Kidney tubule cell (primary cell): ENCODE results near the gene TMPRSS3.
"Not testable (repeated sequence)": the region's sequence is repeated elsewhere in the genome, so short reads cannot be mapped to it uniquely, and the experiment has no call there.

Source experiments
- DNase-seq: peaks from one replicate; pipeline ENCODE4 v3.0.0-alpha.2; 2018; ENCODE audit warnings: low spot score

TMPRSS3 gene

DNA sequence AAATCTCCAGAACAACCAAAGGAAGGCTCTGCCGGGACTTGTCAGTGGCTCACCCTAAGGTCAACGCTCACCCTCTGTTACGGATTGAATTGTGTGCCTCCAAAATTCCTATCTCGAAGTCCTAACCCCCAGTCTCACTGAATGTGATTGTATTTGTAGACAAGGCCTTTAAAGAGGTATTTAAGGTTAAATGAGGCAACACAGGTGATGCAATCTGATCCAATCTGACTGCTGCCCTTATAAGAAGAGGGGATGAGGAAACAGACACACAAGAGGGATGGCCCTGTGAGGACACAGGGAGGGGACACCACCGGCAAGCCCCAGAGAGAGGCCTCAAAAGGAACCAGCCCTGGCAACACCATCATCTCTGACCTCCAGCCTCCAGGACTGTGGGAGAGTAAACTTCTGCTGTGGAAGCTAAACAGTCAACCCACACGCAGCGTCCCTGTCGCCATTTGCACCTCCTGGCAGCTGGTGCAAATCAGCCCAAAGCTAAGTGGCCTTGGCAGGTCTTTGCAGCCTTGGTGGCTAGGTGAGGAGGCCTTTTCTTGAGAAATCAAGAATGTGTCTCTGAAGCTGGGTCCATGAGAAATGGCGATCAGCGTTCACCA, 32.1 kb upstream of the TMPRSS3 start:
- no peak for DNase-seq

DNA sequence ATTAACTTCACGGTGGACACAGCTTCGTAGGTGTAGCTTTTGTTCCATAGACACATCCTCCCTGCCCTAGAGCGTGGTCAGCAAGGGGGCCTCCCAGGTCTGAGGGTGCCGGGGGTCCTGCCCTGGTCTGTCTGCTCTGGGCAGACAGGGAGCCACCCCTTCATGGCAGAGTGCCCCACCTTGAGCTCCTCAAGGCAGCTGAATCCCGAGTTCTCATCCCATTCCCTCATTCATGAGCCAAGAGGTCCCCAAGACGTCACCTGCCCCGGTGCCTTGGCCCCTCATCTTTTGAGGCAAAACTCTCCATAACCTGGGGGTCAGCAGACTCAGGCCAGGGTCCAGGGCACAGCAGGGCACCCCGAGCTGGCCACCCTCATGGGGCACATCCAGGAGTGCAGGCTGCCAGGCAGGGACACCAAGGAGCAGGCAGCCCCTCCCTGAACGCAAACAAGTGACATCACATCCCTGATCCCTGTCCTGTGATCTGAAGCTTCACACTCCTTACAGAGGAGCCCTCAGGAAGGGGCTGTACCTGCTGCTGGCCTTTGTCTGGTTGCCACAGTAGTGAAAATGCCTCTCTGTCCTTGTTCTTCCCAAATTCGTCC, 31.1 kb upstream of the TMPRSS3 start:
- no peak for DNase-seq

DNA sequence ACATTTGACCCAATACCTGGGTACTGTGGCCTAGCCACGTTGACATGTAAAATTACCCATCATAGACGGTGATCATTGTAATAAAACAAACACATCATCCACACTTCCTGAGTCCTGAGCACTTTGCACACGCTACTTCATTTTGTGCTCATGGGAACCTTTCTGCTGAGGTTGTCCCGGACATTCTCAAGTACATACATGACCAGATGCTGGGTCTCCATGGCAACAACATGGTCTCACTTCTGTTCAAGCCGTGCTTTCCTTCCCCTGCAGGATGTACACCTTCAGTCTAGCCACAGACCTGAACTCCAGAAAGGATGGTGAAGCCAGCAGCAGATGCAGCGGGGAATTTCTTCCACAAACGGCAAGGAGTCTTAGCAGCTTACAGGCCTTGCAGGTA, 30.6 kb upstream of the TMPRSS3 start:
- no peak for DNase-seq

DNA sequence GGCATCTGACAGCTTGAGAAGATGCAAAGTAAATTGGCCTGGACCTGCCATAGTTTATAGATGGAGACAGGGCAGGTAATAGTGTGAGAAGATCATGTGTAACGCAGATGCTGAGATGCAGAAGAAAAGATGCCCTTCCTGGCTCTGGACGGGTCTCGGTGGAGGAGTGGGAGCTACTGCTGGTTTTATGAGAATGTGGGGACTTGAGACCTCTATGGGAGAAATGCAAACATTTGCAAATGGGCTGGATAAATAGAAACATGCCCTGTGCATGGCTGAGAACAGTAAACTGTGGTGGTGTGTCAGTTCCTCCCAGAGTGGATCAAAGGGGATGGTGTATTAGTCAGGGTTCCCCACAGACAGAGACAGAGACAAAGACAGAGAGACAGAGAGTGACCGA, 29.7 kb upstream of the TMPRSS3 start:
- DNase-seq: no peak

DNA sequence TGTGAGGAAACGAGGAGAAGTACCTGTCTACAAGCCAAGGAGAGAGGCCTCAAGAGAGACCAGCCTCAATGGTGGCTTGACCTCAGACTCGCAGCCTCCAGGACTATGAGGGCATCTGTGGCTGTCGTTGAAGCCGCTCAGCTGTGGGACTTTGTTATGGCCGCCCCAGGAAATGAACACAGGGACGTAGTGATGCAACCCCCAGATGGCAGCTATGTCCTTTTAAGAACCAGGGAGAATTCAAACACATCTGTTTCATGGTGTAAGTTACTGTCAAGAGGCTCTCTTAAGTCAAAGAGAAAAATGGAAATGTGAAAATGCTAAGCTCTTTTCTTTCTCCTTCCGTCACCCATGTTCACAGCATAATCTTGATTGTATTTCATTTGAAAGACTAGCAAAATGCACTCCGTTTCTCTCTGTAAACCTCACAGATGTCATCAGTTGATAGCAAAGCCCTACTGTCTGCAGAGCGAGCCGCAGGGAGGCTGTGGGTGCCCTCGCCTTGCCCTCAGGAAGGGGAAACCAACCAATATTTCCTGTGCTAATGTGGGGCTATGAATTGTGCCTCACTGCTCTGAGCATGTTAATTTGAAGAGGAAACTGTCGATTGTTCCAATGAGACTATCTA, 29.2 kb upstream of the TMPRSS3 start:
- no peak for DNase-seq

DNA sequence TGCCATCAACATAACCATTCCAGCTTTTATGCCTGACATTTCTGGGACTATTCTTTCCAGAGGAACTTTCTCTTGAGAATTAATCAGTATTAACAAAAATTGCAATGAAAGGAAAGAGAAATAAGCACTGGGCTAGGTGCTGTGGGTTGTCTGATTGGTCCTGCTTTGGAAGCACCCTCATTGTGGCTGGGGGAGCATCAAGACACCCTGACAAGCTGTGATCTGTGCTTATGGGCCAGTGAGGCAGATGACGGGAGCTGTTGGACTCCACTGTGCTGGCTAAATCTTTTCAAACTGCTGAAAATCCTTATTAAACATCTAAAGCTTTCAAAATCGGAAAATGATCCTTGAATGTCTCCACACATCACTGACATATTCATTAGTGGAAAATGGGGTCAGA, 27.8 kb upstream of the TMPRSS3 start:
- no peak for DNase-seq

DNA sequence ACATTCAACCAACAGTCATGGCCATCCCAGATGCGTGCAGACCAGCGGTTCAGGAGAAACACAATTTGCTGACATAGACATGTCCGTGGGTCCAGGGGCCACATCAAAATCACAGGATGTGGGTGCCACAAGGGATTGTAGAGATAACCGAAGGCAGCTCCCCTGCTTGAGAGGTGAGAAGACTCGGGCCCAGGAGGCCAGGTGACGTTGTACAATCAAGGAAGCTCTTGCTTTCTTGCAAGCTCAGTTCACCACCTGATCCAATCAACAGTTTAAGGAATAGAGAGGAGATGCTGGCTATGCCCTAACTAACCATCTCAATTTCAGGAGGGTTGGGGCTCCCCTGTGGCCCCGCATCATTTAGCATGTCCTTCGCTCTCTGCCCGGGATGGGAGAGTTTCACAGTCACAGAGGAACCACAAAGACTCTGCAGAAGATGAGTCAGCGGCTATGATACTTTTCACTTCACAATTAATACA, 27.4 kb upstream of the TMPRSS3 start:
- no peak for DNase-seq

DNA sequence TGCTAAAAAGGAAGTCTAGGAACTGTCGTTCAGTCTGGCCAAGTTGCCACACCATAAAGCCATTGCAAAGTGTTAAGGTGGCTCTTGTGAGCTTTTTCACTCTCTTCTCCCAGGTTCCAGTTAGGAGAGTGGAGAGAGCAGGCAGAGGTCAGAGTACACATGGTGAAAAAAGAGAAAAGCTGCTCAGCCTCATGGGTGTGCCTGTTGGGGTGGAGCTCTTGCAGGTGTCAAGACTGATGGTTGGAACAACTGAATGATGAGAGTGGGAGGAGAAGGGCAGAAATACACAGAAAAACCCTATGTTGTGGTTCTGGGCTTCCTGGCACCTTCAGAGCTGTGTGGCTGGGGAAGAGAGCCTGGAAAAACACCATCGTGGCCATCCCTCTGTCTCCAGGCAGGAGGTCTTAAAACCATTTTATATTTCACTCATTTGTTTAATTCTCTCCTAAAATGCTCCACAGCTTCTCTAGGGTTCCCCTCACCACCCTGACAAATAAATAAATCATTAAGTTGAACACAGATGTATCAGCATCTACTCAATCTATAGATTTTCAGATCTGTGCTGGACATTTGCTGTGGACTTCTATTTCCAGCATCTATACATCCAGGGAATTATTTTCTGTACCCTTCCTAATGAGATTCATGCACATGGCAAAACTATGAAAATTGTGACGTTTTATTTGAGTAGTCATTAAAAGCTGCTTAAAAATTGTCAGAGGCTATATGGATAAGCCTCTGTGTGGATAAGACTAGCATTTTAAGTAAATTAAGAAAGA, 25.4 kb upstream of the TMPRSS3 start:
- DNase-seq: no peak

DNA sequence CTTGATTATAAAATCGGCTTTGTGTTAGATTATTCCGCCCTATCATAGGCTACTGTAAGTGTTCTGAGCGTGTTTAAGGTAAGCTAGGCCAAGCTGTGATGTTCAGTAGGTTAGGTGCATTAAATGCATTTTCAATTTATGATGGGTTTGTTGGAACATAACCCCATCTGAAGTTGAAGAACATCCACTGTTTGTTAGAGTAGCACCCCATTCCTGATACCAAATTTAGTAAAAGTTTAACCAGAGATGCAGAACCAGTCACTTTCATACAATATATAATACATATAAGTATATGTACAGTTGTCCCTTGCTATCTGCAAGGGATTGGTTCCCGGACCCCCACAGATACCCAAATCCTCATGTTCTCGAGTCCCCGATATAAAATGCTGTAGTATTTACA, 24.0 kb upstream of the TMPRSS3 start:
- no peak for DNase-seq

DNA sequence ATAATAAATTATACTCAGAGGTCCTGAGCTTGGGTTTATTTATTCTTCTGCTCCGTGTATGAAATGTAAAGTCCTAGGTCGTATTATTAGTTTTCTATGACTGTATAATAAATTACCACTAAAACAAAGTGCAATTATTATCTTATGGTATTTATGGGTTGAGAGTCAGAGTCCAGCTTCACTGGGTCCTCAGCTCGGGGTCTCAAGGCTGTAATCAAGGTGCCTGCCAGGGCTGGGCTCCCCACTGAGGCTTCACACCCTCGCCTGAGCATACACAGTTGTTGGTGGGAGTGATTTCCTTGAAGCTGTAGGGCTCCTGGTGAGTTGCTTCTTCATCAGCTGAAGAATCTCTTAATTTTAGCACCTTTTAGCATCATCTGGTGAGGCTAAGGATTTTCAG, 23.0 kb upstream of the TMPRSS3 start:
- DNase-seq: no peak

DNA sequence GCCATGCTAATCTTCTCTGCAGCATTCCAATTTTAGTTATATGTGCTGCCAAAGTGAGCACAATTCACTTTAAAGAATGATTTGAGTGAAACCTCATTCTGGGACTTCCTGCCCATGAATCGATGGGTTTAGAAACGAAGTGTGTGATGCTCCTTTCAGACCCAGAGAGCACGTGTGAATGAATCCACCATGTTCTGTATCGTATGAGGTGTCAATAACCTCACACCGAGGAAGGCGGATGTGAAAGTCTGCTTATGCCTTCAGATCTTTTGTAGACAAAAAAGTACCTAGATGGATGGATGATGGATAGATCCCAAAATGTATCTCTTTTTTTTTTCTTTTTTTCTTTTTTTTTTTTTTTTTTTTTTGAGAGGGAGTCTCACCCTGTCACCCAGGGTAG, 21.7 kb upstream of the TMPRSS3 start:
- DNase-seq: no peak

DNA sequence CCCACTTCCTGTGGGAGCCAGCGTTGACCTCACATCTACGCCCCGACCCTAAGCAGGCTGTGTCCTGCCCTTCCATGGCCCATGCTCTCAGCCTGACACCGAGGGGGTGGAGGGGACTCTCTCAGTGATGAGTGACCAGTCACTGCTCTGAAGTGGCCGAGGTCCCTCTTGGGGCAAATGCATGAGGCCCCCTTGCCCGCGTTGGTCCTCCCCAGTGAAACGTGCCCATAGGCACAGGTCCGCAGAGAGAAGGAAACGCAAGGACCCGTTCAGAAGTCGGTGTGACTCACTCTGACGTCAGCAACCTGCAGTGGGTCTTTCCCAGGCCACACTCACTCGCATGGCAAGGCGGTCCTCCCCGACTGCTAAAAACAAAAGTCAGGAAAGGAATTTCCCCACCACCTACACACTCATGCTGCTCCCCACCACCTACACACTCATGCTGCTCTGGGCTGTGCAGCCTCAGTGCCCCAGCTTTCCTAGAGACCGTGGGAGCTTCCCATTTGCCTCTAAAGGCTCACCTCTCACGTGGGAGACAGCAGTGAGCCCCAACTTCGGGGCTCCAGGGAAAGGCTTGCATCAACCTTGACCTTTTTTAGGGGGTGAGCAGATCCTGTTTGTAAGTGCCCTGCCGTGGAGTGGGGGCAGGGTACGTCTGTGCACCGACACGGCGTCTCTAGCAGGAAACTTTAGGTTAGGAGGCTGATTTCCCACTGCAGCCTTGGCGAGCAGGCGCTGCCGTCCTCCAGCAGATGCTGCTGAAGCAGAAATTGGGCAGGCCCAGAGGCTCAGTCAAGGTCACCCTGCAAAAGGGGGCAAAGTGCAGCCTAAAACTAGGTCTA, 19.3 kb upstream of the TMPRSS3 start:
- peak; percentile 85 for DNase-seq

DNA sequence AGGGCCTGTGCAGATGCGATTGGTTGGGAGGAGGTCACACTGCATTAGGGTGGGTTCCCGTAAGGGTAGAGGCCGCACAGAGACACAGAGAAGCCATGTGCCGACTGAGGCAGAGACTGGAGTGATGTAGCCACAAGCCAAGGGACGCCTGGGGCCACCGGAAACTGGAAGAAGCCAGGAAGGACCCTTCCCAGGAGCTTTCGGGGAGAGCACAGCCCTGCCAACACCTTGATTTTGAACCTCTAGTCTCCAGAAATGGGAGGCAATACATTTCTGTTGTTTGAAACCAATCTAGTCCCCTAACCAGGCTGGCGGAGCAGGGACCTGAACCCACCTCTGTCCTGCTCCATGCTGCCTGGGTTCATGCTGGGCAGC, 18.7 kb upstream of the TMPRSS3 start:
- no peak for DNase-seq

DNA sequence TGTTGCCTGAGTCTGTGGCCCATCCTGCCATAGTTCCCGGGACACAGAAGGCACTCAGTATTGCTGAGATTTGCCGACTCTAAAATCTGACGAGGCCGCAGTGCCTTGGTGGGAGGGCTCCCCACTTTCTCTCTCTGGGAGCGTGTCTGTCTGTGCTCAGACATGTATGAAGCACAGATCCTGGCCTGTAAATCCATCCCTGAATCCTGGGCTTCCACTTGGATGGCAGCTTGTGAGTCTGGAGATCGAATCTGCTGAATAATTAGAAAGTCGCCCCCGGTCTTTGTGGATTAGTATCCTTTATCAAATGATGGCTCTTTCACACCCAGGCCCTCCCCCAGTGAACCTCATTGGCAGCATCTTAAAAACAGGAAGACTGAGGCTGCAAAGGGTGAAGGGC, 18.2 kb upstream of the TMPRSS3 start:
- no peak for DNase-seq

DNA sequence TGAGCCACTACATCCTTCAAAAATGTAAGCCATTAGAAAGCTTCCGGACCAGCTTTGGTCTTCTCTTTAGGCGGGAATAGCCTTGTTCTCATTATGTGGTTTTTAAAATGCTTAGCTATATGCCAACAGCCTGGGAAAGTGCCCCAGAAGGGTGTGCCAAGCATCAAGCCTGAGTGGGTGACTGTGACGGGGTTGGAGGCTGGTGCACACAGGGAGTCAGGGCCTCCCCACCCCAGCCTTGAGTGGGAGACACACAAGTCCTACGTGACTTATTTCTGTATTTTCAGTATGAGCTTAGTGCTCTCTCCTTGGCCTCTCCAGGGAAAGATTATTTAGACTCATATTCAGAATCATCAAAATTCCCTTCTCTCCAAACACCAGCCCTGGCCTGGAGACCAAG, 17.6 kb upstream of the TMPRSS3 start:
- DNase-seq: no peak

DNA sequence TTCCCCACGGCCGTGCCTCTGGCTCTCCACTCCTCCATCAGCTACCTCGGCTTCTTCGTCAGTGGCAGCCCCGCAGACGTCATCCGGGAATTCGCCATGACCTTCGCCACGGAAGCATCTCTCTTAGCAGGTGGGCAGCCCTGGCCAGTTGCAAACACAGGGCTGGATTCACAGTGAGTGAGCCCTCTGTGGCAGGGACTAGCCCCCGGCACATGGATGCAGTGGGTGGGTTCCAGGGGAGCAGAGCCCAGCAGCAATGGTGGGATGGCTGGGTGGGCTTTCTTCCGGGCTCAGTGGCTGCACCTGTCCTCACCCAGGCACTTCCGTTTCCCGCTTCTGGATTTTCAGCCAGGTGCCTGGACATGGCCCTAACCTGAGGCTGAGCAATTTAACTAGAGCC, 17.2 kb upstream of the TMPRSS3 start:
- DNase-seq: no peak

DNA sequence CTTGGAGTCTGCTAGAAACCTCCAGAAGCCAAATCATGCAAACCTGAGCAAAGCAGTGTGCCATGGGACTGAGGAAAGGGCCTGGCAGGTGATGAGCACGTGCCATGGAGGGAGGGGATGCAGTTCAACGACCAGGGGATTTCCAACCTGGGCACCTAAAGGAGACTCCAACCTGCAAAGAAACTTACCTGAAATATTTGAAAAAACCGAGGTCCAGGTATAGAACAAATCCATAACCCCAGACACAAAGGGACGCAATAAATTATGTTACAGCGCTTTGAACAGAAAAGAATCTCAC, 16.7 kb upstream of the TMPRSS3 start:
- DNase-seq: no peak

DNA sequence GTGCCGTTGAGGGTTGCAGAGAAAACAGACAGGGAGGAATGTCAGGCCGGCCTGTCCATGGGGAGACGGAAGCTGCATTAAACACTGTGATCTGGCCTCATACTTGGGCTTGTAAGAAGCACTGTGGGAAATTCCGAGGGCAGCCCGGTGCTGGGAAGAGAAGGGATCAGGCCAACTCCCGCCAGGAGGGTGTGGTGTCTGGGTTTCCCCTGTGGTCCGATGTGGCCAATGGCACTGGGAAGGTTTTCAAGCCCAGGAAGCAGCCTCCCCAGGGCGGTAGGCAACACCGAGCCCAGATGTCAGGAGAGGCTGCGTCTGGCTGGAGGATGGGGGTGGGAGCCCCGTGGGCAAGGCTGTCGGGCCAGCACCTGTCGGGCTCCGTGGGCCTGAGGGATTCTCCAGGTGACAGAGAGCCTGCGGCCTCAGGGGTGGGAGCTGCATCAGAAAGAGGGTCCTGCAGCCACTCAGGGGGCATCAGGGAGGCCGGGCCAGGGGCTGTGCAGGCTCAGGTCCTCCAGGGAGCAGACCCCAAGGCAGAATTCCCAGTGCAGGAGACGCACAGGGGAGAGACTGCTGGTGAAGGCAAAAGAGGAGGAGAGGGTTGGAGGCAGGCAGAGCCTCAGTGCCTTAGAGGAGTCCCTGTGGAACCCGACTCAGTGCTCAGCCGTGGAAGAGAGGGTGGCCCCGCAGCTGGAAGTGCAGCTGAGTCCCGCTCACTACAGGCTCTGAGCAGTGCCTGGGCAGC, 16.2 kb upstream of the TMPRSS3 start:
- DNase-seq: no peak

DNA sequence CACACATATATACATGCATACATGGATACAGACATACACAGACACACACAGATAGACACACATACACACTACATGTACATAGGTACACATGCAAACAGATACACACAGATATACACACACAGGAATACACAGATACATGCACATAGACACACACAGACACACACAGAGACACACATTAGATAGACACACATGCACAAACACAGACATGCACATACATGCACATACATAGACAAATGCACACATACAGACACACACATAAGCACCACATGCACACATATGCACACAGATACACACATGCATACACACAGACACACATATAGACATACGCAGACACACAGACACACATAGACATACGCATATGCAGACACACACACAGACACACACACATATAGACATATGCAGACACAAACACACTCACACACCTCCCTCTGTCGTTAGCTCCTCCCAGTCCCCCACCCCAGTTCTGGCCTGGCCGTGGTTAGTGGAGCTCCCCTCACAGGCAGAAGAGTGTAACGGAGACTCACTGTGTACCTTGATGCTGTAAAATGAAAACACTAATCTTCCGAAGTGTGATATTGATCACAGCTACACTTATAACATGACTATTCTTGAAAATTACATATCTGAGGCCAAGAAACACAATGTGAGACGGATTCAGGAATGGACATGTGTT, 15.5 kb upstream of the TMPRSS3 start:
- DNase-seq: no peak

DNA sequence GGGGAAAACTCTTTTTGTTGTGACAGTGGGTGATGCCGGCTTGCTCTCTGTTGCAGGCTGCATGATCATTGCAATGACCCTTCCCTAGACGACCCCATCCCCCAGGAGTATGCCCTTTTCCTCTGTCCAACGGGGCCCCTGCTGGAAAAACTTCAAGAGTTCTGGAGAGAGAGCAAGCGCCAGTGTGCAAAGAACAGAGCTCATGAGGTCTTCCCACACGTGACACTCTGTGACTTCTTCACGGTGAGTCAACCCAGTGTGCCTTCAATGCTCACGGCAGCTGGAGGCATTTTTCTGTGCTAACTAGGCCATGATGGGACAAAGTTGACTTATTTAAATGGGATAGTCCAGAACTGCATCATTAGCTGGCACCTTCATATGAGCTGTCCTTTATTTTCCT, 13.5 kb upstream of the TMPRSS3 start:
- no peak for DNase-seq

DNA sequence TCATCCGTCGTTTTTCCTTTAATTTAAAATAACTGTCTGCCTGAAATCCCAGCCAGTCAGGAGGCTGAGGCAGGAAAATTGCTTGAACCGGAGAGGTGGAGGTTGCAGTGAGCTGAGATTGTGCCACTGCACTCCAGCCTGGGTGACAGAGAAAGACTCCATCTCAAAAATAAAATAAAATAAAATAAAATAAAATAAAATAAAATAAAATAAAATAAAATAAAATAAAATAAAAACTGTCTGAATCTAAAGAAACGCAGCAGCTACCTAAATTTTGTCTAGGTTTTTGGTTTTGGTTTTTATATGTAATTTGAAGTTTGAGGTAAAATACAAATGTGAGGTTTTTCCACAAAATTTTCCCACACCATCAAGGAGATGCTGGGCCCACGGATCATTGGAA, 12.9 kb upstream of the TMPRSS3 start:
- DNase-seq: not testable (repeated sequence)
